Measurements from ENCODE around the gene MSL2. TPM values are rescaled to one million over a fixed set of nuclear protein-coding genes. Genes with fewer than 3 reads are reported as not detected.

MSL2 gene
- total RNA-seq, 2 experiments from 2014 or later = 143 to 146 TPM

GRCh38 chr3:136114421-136114820, 81.7 kb downstream of the MSL2 start:
- Histone ChIP-seq H3K4me1 (ENCODE audit: insufficient read depth, low read length) (no peaks in the 10 kb centered on the region), H3K27ac (ENCODE audit: low read depth in 1 of 2, low read length in 2 of 2) (no peak overlapping the region), H3K27me3 (ENCODE audit: control insufficient read depth in 1 of 2, insufficient read depth in 2 of 2, low read length in 2 of 2) (no peaks in the 10 kb centered on the region), H3K9me3 (ENCODE audit: control insufficient read depth in 1 of 2, insufficient read depth in 1 of 2, low read length in 2 of 2) (no peaks in the 10 kb centered on the region), H3K4me3 (ENCODE audit: low read length) (no peak overlapping the region), H3K36me3 (ENCODE audit: insufficient read depth, low read length) (no peaks in the 10 kb centered on the region)
- intact Hi-C loops (cut with DNase I, micrococcal nuclease) = no loop called here
- H3K4me3 Mint-ChIP-seq = no peak overlapping the region
- no peak overlapping the region for H3K27ac Mint-ChIP-seq
- no peaks in the 10 kb centered on the region for H3K36me3 Mint-ChIP-seq (ENCODE audit: low read depth)
- POLR2A ChIA-PET = no interaction called here
- no peaks in the 10 kb centered on the region for H3K27me3 Mint-ChIP-seq
- DNase-seq = no peak
- no peak for ATAC-seq (ENCODE audit: poor library complexity)
- CTCF ChIA-PET = no interaction called here
- H3K9me3 Mint-ChIP-seq = no peaks in the 10 kb centered on the region
- H3K4me1 Mint-ChIP-seq (ENCODE audit: low read depth) = peaks cover 8% of the 10 kb centered on the region
- no peak for TF ChIP-seq CTCF (IDR thresholded peaks at IDR 0.05)

- Histone ChIP-seq H3K4me1 (ENCODE audit: insufficient read depth, low read length) (no peaks in the 10 kb centered on the region), H3K9me3 (ENCODE audit: control insufficient read depth in 1 of 2, insufficient read depth in 1 of 2, low read length in 2 of 2) (no peaks in the 10 kb centered on the region), H3K4me3 (ENCODE audit: low read length) (no peak overlapping the region), H3K36me3 (ENCODE audit: insufficient read depth, low read length) (no peaks in the 10 kb centered on the region), H3K27ac (ENCODE audit: low read depth in 1 of 2, low read length in 2 of 2) (no peak overlapping the region), H3K27me3 (ENCODE audit: control insufficient read depth in 1 of 2, insufficient read depth in 2 of 2, low read length in 2 of 2) (no peaks in the 10 kb centered on the region)
- intact Hi-C loops (cut with DNase I, micrococcal nuclease) = no loop called here
- no peak overlapping the region for H3K4me3 Mint-ChIP-seq
- ATAC-seq (ENCODE audit: poor library complexity) = no peak
- no peak overlapping the region for H3K27ac Mint-ChIP-seq
- no peak for TF ChIP-seq CTCF (IDR thresholded peaks at IDR 0.05)
- H3K4me1 Mint-ChIP-seq (ENCODE audit: low read depth) = peaks cover 15% of the 10 kb centered on the region
- H3K9me3 Mint-ChIP-seq = no peaks in the 10 kb centered on the region
- H3K27me3 Mint-ChIP-seq = no peaks in the 10 kb centered on the region
- DNase-seq = no peak
- ChIA-PET CTCF (no interaction called here), POLR2A (no interaction called here)
- H3K36me3 Mint-ChIP-seq (ENCODE audit: low read depth) = no peaks in the 10 kb centered on the region
Observed at GRCh38 chr3:136110481-136110880, 85.7 kb downstream of the MSL2 start.

GRCh38 chr3:136109499-136109898, 86.6 kb downstream of the MSL2 start:
- no peak overlapping the region for H3K4me3 ChIP-seq (ENCODE audit: low read length)
- Mint-ChIP-seq H3K4me1 (ENCODE audit: low read depth) (peaks cover 19% of the 10 kb centered on the region), H3K4me3 (no peak overlapping the region), H3K36me3 (ENCODE audit: low read depth) (no peaks in the 10 kb centered on the region), H3K27me3 (no peaks in the 10 kb centered on the region), H3K9me3 (no peaks in the 10 kb centered on the region), H3K27ac (no peak overlapping the region)
- no peak overlapping the region for H3K27ac ChIP-seq (ENCODE audit: low read depth in 1 of 2, low read length in 2 of 2)
- no peak for DNase-seq
- H3K4me1 ChIP-seq (ENCODE audit: insufficient read depth, low read length) = no peaks in the 10 kb centered on the region
- POLR2A ChIA-PET = no interaction called here
- CTCF ChIA-PET = no interaction called here
- intact Hi-C loops (cut with DNase I, micrococcal nuclease) = no loop called here
- no peaks in the 10 kb centered on the region for H3K36me3 ChIP-seq (ENCODE audit: insufficient read depth, low read length)
- no peaks in the 10 kb centered on the region for H3K27me3 ChIP-seq (ENCODE audit: control insufficient read depth in 1 of 2, insufficient read depth in 2 of 2, low read length in 2 of 2)
- no peak for TF ChIP-seq CTCF (IDR thresholded peaks at IDR 0.05)
- ATAC-seq (ENCODE audit: poor library complexity) = no peak
- no peaks in the 10 kb centered on the region for H3K9me3 ChIP-seq (ENCODE audit: control insufficient read depth in 1 of 2, insufficient read depth in 1 of 2, low read length in 2 of 2)
